ENCODE results near the gene SLC25A11.

DNA sequence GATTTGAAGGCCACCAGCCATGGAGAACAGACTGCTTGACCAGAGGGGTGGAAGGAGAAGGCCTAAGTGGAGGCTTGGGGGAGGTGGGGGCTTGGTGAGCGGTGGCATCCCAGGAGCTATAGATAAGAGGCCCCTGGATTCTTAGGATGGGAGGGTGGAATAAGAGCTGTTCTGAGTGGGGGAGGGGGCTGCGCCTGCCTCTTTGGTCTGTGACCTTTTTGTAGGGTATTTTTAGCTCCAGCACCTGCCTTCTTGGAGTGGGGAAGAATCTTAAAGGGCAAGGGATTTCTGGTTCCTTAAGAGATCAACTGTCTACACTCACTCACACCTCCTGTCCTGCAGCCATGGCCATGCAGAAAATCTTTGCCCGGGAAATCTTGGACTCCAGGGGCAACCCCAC, 11.6 kb upstream of the SLC25A11 start:
- no peak for TF ChIP-seq GATA3 (IDR thresholded peaks at IDR 0.05; ENCODE audit: low read depth, low read length)
- TF ChIP-seq GATA2 (IDR thresholded peaks at IDR 0.05; ENCODE audit: low read depth, low read length), result no peak
